Keratinocyte (primary cell): Measurements from ENCODE around the gene SPC24. TPM values are rescaled to one million over a fixed set of nuclear protein-coding genes. Genes with fewer than 3 reads are reported as not detected.

Experiments
- DNase-seq: peaks from one replicate; pipeline ENCODE4 v3.0.0-alpha.2; 2011; ENCODE audit warnings: low read depth, missing footprints, low spot score
- FAIRE-seq: peaks from 2 replicates; lab custom pipeline; 2011; peaks lifted over from hg19 to GRCh38; lab: Jason Lieb, UNC
- H2AFZ ChIP-seq: 2 replicates; pipeline ENCODE4 v1.6.0; 2012; ENCODE audit warnings: low read length, control low read depth, inconsistent platforms; ENCODE audit not compliant: control insufficient read depth
- H3K27ac ChIP-seq: 2 replicates; pipeline ENCODE4 v1.5.1; 2011; ENCODE audit warnings: low read length; ENCODE audit not compliant: control insufficient read depth, insufficient read depth
- H3K27me3 ChIP-seq: 3 replicates; pipeline ENCODE4 v1.6.0; 2011; ENCODE audit warnings: low read length; ENCODE audit not compliant: control insufficient read depth, insufficient read depth; ENCODE audit errors: extremely low read depth
- H3K36me3 ChIP-seq, 2 experiments: 2 replicates in 1 of 2; 3 replicates in 1 of 2; pipeline ENCODE4 v1.5.1; 2011; ENCODE audit warnings: low read length in 2 of 2, mild to moderate bottlenecking in 1 of 2; ENCODE audit not compliant: control insufficient read depth in 2 of 2, insufficient read depth in 2 of 2; ENCODE audit errors: extremely low read depth in 1 of 2
- H3K4me1 ChIP-seq: 3 replicates; pipeline ENCODE4 v1.5.1; 2011; ENCODE audit warnings: low read length; ENCODE audit not compliant: control insufficient read depth, insufficient read depth; ENCODE audit errors: extremely low read depth
- H3K4me2 ChIP-seq: 3 replicates; pipeline ENCODE4 v1.6.0; 2011; ENCODE audit warnings: low read depth, low read length; ENCODE audit not compliant: control insufficient read depth, insufficient read depth; ENCODE audit errors: extremely low read depth
- H3K4me3 ChIP-seq, 3 experiments: fragments of 200-600 bp in 1 of 3; sonication (generic) in 1 of 3; 2 replicates in 2 of 3; 3 replicates in 1 of 3; pipeline ENCODE4 v1.5.1; 2011 to 2016; ENCODE audit warnings: low read length in 3 of 3, mild to moderate bottlenecking in 3 of 3, control low read depth in 2 of 3, inconsistent platforms in 1 of 3, low read depth in 1 of 3, mixed read lengths in 1 of 3, mixed run types in 1 of 3, moderate library complexity in 1 of 3; ENCODE audit not compliant: control insufficient read depth in 2 of 3, insufficient read depth in 2 of 3; ENCODE audit errors: extremely low read depth in 1 of 3
- H3K79me2 ChIP-seq: 2 replicates; pipeline ENCODE4 v1.6.0; 2012; ENCODE audit warnings: low read length; ENCODE audit not compliant: control insufficient read depth, insufficient read depth
- H3K9ac ChIP-seq: 3 replicates; pipeline ENCODE4 v1.6.0; 2011; ENCODE audit warnings: low read length; ENCODE audit not compliant: control insufficient read depth, insufficient read depth; ENCODE audit errors: extremely low read depth
- H3K9me1 ChIP-seq: 3 replicates; pipeline ENCODE4 v1.6.0; 2011; ENCODE audit warnings: low read length; ENCODE audit not compliant: control insufficient read depth, insufficient read depth; ENCODE audit errors: extremely low read depth
- H3K9me3 ChIP-seq: 2 replicates; pipeline ENCODE4 v1.5.1; 2012; ENCODE audit warnings: low read depth, low read length; ENCODE audit not compliant: control insufficient read depth
- H4K20me1 ChIP-seq: 3 replicates; pipeline ENCODE4 v1.6.0; 2011; ENCODE audit warnings: low read length; ENCODE audit not compliant: control insufficient read depth, insufficient read depth; ENCODE audit errors: extremely low read depth
- CTCF ChIP-seq, 3 experiments: IDR thresholded peaks in 1 of 3; conservative IDR thresholded peaks in 1 of 3; optimal IDR thresholded peaks in 1 of 3; 2 replicates in 2 of 3; 3 replicates in 1 of 3; pipeline versions ENCODE3 to v1.5.1; 2011; ENCODE audit warnings: low read length in 3 of 3, mild to moderate bottlenecking in 3 of 3, moderate library complexity in 2 of 3, control low read depth in 1 of 3, inconsistent platforms in 1 of 3; ENCODE audit not compliant: insufficient read depth in 2 of 3; ENCODE audit errors: extremely low read depth in 1 of 3
- EZH2 ChIP-seq: IDR thresholded peaks from one replicate; pipeline ENCODE4 v1.6.1; 2012; ENCODE audit warnings: inconsistent platforms, mild to moderate bottlenecking, low read length, moderate library complexity
- dilution Hi-C: fragments of 300-500 bp; cut with MboI; formaldehyde crosslinking; loops from one replicate; pipeline ENCODE4 v1.7.0; 2020; ENCODE audit warnings: low sequenced_read_pairs; ENCODE audit not compliant: extremely low pct_ligation_motif_present
- polyA plus RNA-seq, 5 experiments: library from polyadenylated mRNA; depleted of rRNA in 3 of 5; stranded (reverse) in 3 of 5; stranded (forward) in 1 of 5; unstranded in 1 of 5; fragments of >200 nt; gene quantifications; 1 replicate in 1 of 5; 2 replicates in 3 of 5; 3 replicates in 1 of 5; pipeline versions ENCODE4 v1.2.1 to v1.2.3, GENCODE V29; 2011 to 2012; ENCODE audit warnings: missing spikeins in 2 of 5, low read depth in 1 of 5, low replicate concordance in 1 of 5

SPC24 gene
- polyA plus RNA-seq, 1 donor (not counting 4 experiments of a cell fraction or from before 2014, with no cell fraction given): 6.4 TPM

- H3K9ac ChIP-seq: no peak overlapping the region
- dilution Hi-C loops: no loop called here
Measured at GRCh38 chr19:11136400-11137101, 19.0 kb downstream of the SPC24 start.

GRCh38 chr19:11131471-11131870 lies 24.1 kb downstream of the SPC24 start:
- Histone ChIP-seq H3K4me2 (no peak overlapping the region), H3K9me3 (no peaks in the 10 kb centered on the region), H2AFZ (no peak overlapping the region), H3K36me3 (peaks cover 36 to 54% of the 10 kb centered on the region in 2 experiments), H3K4me3 (no peak overlapping the region), H3K9ac (no peak overlapping the region), H3K27ac (no peak overlapping the region), H3K4me1 (no peaks in the 10 kb centered on the region), H3K9me1 (no peaks in the 10 kb centered on the region), H4K20me1 (peaks cover 49% of the 10 kb centered on the region), H3K79me2 (peaks cover 2% of the 10 kb centered on the region), H3K27me3 (no peaks in the 10 kb centered on the region)
- FAIRE-seq: no peak
- DNase-seq: no peak
- TF ChIP-seq EZH2 (no peak), CTCF (optimal IDR thresholded peaks at IDR 0.05 in 1 of 3, IDR thresholded peaks at IDR 0.05 in 1 of 3, conservative IDR thresholded peaks at IDR 0.05 in 1 of 3; ENCODE audit: extremely low read depth in 1 of 3, insufficient read depth in 2 of 3, low read length in 3 of 3) (no peak)
- dilution Hi-C loops: no loop called here

More at GRCh38 chr19:11136400-11137101, 19.0 kb downstream of the SPC24 start:
- no peak overlapping the region for H2AFZ ChIP-seq
- no peak overlapping the region for H3K4me2 ChIP-seq
- FAIRE-seq (no peak), DNase-seq (no peak)
- H3K27me3 ChIP-seq: no peaks in the 10 kb centered on the region
- no peaks in the 10 kb centered on the region for H3K79me2 ChIP-seq
- H3K9me1 ChIP-seq: no peaks in the 10 kb centered on the region
- H4K20me1 ChIP-seq: peaks cover 14% of the 10 kb centered on the region
- no peak overlapping the region for H3K4me3 ChIP-seq
- H3K27ac ChIP-seq: no peak overlapping the region
- H3K36me3 ChIP-seq: peaks cover 8 to 15% of the 10 kb centered on the region in 2 experiments
- peaks cover 21% of the 10 kb centered on the region for H3K4me1 ChIP-seq
- no peaks in the 10 kb centered on the region for H3K9me3 ChIP-seq
- TF ChIP-seq EZH2 (no peak), CTCF (optimal IDR thresholded peaks at IDR 0.05 in 1 of 3, IDR thresholded peaks at IDR 0.05 in 1 of 3, conservative IDR thresholded peaks at IDR 0.05 in 1 of 3; ENCODE audit: extremely low read depth in 1 of 3, insufficient read depth in 2 of 3, low read length in 3 of 3) (no peak)
